GM10266 (cell line): Measurements from ENCODE around the gene TP53RK.

ENCODE experiments used
- DNase-seq: peaks from one replicate; pipeline ENCODE4 v3.0.0; 2012; ENCODE audit errors: extremely low spot score
- TF ChIP-seq, protein P1 (sequence below): IDR thresholded peaks from 2 replicates; pipeline ENCODE4 v1.5.1; 2012; ENCODE audit warnings: mild to moderate bottlenecking, low read depth; ENCODE audit not compliant: control insufficient read depth, insufficient read depth; ENCODE audit errors: missing control alignments

Gene TP53RK

DNA sequence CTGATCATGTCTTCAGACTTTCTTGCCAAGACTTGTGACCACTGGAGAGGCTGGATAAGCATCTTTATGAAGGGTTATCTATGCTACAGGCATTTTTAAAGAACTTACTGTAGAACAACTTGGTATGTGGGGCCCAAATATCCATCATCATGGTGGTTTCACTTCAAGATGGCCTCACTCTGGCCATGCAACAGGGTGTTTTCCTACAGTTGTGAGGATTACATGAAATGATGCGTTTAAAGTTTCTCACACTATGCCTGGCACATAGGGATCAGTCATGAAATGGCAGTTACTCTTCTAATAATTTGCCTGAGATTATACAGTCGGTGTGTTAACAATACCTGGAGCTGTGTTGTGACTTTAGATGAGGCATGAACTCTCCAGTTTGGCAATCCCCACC, 33.2 kb upstream of the TP53RK start:
- DNase-seq: no peak
- TF ChIP-seq, protein P1, sequence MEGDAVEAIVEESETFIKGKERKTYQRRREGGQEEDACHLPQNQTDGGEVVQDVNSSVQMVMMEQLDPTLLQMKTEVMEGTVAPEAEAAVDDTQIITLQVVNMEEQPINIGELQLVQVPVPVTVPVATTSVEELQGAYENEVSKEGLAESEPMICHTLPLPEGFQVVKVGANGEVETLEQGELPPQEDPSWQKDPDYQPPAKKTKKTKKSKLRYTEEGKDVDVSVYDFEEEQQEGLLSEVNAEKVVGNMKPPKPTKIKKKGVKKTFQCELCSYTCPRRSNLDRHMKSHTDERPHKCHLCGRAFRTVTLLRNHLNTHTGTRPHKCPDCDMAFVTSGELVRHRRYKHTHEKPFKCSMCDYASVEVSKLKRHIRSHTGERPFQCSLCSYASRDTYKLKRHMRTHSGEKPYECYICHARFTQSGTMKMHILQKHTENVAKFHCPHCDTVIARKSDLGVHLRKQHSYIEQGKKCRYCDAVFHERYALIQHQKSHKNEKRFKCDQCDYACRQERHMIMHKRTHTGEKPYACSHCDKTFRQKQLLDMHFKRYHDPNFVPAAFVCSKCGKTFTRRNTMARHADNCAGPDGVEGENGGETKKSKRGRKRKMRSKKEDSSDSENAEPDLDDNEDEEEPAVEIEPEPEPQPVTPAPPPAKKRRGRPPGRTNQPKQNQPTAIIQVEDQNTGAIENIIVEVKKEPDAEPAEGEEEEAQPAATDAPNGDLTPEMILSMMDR: no peak

DNA sequence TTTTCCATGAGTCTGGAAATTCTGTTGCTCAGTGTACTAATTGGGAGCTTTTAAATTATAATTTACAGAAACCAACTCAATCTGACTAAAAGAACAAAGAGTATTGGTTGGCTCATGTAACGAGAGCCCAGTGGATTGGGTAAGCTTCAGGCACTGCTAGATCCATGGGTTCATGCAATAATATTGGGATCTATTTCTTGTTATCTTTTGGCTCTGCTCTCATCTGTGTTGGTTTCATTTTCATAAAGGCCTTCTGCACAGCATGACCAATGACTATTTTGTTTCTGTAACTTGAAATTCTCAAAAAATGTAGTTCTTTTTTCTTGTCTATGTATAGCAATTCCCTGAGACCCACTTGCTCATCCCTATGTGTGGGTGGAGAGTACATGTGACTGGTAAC, 32.2 kb upstream of the TP53RK start:
- DNase-seq: no peak

DNA sequence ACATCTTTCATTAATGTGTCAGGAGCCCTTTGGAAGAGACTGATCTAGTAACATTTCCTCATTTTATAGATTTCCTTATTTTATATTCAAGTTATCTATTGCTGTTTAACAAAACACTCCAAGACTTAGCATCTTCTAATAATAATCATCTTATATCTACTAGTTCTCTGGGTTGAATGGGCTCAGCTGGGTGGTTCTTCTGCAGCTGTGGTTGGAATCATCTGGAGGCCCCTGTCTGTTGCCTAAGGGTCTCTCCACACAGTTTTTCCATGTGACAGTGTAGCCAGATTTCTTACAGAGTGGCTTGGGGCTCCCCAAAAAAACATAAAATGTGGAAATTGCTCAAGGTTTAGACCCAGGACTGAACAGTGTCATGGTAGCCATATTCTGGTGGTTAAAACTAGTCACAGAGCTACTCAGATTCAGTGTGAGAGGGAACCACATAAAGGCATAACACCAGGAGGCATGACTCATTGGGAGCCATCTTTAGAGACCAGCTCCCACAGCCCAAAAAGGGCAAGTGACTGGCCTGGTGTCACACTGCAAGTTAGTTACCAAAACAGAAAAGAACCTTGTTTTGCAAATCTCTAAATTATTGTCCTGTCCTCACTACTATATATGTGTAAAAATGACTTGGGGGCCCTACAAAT, 31.7 kb upstream of the TP53RK start:
- no peak for DNase-seq
- TF ChIP-seq, protein P1: no peak

More for the DNA sequence above, 32.2 kb upstream of the TP53RK start:
- TF ChIP-seq, protein P1: no peak

DNA sequence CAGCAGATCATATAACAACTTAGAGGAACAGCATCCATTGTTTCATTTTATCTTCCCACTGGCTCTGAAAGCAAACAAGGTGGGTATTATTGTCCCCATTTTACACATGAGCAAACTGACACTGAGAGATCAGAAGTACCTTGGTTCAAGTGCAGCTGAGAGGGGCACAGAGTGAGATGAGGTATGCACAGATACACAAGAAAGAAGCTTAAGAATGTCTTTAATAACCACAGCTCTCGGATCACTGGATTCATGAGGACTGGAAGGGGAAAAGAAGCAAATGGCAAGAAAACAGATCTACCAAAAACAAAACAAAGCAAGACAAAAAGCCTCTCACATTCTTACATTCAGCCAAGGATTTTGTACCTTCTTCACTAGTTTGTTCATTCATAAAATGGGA, 30.8 kb upstream of the TP53RK start:
- TF ChIP-seq, protein P1: no peak
- DNase-seq: no peak

DNA sequence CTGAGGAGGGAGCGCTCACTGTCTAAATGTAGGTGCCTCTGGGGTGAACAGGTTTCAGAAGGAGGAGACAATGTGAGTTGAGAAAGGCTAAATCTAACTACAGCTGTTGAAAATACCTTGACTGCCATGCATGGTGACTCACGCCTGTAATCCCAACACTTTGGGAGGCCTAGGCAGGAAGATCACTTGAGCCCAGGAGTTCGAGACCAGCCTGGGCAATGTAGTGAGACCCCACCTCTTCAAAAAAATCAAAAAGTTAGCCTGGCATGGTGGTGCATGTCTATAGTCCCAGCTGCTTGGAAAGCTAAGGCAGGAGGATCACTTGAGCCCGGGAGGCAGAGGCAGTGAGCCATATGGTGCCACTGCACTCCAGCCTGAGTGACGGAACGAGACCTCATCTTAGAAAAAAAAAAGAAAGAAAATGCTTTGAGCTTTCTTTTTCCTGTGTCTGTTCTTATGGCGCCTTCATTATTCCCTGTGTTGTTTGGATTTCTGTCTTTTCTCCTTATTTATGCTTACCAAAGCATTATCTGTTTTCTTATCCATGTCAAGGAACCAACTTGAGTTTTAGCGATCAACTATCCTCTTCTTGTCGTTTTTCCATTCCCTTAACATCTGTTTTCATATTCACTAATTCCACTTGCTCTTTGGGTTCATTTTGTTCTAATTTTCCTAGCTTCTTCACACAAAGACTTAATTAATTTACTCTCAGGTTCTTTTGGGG, 28.7 kb upstream of the TP53RK start:
- TF ChIP-seq, protein P1: no peak
- DNase-seq: no peak

DNA sequence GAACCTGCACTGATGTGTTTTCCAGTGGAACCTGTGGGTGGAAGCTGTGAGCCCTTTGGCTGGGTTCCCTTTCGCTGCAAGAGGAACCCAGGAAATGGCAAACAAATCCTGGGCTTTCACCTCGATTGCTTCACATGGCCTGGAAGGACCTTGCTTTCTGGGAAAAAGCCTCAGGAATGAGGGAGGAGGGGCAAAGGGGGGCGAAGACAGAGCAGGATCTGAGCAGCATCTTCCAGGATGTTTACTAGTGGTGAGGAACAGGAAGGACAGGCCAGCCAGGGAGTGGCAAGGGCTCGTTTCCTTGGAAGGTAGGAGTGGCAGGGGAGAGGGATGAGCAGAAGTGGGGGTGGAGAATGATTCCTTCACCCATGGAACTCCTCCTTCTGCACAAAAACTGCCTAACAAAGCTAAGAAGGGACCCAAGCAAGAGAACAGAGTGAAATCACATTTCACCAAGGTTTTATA, 26.1 kb upstream of the TP53RK start:
- no peak for DNase-seq
- TF ChIP-seq, protein P1: no peak

DNA sequence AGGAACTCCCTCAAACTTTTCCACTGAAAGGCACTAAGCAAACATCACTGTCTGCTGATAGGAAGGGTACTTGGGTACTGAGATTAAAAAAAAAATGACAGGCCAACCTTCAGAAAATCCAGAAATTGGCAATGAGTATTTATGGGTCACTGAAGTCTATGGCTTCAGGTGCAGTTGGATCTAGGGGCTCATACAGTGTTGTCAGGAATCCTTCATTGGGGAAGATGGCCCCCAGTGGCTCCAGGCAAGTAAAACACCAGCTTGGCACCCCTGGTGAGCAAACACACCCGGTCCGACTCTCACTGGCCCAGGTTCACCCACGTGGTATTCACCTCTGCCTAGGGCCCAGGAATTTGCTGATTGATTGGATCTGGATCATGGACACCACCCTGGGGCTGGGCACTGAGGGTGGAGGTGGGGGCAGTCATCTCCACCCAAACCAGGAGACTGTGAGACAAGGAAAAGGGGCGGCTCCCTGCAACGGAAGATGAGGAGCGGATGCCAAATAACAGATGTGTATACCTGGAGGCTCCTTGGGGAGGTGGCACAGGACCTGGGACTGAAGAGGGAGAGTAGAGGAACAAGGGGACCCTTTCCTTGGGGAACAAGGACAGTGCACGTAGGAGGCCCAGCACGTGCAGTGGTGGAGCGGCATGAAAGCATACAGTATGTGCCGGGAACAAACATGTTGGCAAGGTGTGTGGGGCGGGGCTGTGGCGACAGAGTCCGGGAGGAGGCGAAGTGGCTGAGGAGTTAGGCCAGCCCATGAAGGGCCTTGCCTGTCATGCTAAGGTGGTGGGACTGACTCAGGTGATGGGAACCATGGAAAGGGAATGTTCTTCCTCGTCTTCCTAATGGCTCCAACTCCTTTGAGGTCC, 25.0 kb upstream of the TP53RK start:
- TF ChIP-seq, protein P1: no peak
- no peak for DNase-seq
